ENCODE measurements around the gene USP53. TPM values are rescaled to one million over a fixed set of nuclear protein-coding genes. Genes with fewer than 3 reads are reported as not detected.

The USP53 gene
- total RNA-seq, 4 donors from 2014 or later: 68.1 to 116 (median 78.4) TPM

DNA sequence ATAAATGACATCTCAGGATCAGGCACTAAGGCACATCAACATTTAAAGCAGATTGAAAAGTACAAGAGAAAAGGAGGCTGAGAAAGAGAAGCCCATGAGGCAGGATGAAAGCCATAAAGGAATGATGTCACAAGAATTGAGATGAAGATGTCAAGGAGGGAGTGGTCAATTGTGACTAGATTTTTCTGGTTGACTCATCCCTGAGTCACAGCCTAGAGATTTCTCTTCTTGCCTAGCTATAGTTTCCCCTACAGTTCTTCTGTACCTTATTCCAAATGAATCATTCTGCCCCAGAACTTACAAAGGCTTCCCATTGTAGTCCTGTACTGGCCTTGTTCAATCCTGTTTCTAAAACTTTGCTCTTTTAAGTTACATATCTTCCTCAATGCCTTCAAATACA, 3.4 kb upstream of the USP53 start:
- no peaks in the 10 kb centered on the region for H3K36me3 ChIP-seq
- TF ChIP-seq POLR2AphosphoS5 (IDR thresholded peaks at IDR 0.05) (peak in 1 of 2 donors; percentile 65), EP300 (IDR thresholded peaks at IDR 0.05) (no peak)
- H3K27me3 ChIP-seq: no peaks in the 10 kb centered on the region
- H3K9me3 ChIP-seq: no peaks in the 10 kb centered on the region
- H3K4me1 ChIP-seq: peaks cover 35 to 43% (median 37%) of the 10 kb centered on the region in 4 donors
- peak overlapping the region; percentile 7 to 35 (median 26) for H3K27ac ChIP-seq (replicated peaks in 1 of 4)
- no peak overlapping the region for H3K4me3 ChIP-seq
- DNase-seq (ENCODE audit: extremely low spot score): no peak
- intact Hi-C loops (cut with DNase I): no loop called here

DNA sequence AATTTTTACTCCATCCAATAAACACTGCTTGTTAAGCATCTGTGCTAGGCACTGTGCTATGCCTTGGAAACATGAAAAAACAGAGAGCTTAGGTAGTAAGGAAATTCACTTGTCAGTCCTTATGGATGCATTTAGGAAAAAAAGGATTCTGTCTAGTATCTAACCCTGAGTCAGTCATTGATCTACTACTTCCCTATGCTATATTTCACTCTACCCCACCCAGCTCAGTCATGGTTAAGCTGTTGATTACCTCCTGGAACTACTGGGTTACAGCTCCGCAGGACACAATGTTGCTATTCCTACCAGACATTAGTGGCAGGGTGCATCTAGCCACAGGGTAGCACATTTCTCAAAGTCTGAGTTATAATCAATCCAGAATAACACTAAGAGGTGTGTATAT, 2.9 kb upstream of the USP53 start:
- no peaks in the 10 kb centered on the region for H3K36me3 ChIP-seq
- H3K4me1 ChIP-seq: peaks cover 30 to 38% (median 34%) of the 10 kb centered on the region in 4 donors

DNA sequence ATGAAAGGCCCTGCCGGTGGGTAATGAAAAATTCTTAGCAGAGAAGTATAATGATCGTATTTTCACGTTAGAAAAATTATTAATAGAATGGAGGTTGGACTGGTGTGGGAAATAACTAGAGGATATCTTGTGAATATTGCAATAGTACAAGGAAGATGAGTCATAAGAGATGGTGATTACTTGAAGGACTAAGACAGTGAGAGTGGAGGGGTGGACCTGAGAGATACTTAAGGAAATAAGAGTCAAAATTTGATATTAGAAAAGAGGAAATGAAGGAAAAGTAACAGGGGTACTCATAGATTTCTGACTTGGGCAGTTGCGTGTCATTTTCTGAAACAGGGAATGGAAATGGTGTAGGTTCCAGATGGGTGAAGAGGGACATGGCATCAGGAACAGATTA, 1.7 kb upstream of the USP53 start:
- Histone ChIP-seq H3K4me1 (peaks cover 25 to 37% (median 32%) of the 10 kb centered on the region in 4 donors), H3K27ac (replicated peaks in 1 of 4) (peak overlapping the region in 1 of 4 donors; percentile 96), H3K9me3 (no peaks in the 10 kb centered on the region), H3K27me3 (no peaks in the 10 kb centered on the region), H3K36me3 (peaks cover 0 to 3% (median 0%) of the 10 kb centered on the region in 4 donors), H3K4me3 (no peak overlapping the region)
- TF ChIP-seq POLR2AphosphoS5 (IDR thresholded peaks at IDR 0.05) (no peak), POLR2A (IDR thresholded peaks at IDR 0.05; ENCODE audit: low read depth) (no peak), EP300 (IDR thresholded peaks at IDR 0.05) (no peak)
- TF ChIP-seq, protein P1, sequence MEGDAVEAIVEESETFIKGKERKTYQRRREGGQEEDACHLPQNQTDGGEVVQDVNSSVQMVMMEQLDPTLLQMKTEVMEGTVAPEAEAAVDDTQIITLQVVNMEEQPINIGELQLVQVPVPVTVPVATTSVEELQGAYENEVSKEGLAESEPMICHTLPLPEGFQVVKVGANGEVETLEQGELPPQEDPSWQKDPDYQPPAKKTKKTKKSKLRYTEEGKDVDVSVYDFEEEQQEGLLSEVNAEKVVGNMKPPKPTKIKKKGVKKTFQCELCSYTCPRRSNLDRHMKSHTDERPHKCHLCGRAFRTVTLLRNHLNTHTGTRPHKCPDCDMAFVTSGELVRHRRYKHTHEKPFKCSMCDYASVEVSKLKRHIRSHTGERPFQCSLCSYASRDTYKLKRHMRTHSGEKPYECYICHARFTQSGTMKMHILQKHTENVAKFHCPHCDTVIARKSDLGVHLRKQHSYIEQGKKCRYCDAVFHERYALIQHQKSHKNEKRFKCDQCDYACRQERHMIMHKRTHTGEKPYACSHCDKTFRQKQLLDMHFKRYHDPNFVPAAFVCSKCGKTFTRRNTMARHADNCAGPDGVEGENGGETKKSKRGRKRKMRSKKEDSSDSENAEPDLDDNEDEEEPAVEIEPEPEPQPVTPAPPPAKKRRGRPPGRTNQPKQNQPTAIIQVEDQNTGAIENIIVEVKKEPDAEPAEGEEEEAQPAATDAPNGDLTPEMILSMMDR (IDR thresholded peaks at IDR 0.05): no peak
- intact Hi-C loops (cut with DNase I): loop anchor here (5.0 kb wide), 2 partner anchors 108 to 168 kb away; no protein-coding TSS in a partner anchor
- DNase-seq (ENCODE audit: extremely low spot score): no peak
- WGBS: 80% methylated on average over 4 of the region's 4 CpGs

More for the DNA sequence above, 2.9 kb upstream of the USP53 start:
- no peak for DNase-seq (ENCODE audit: extremely low spot score)
- intact Hi-C loops (cut with DNase I): no loop called here
- H3K27ac ChIP-seq (replicated peaks in 1 of 4): peak overlapping the region in 3 of 4 donors; percentile 25 to 35 (median 26)
- TF ChIP-seq POLR2A (IDR thresholded peaks at IDR 0.05; ENCODE audit: low read depth) (no peak), EP300 (IDR thresholded peaks at IDR 0.05) (no peak), POLR2AphosphoS5 (IDR thresholded peaks at IDR 0.05) (no peak)
- TF ChIP-seq, protein P1 (IDR thresholded peaks at IDR 0.05): no peak
- whole genome bisulfite sequencing: 100% methylated on average over 1 of the region's 1 CpG
- no peaks in the 10 kb centered on the region for H3K9me3 ChIP-seq
- H3K4me3 ChIP-seq: no peak overlapping the region
- H3K27me3 ChIP-seq: no peaks in the 10 kb centered on the region

DNA sequence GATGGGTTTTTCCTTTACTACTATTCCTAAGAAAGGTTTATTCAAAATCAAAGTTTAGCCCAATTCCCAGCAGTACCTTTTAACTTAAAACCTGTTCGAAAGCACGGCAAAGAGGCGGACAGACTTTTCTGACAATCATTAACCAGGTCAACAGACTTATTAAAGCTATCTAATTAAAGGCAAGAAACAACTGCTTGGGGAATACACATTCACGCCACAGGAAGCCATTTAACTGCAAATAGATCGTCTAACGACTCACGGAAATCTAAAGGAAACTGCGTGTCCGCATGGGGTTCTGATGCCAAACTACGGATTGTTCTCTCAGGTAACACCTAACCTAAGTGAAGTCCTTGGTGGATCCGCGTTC, 663 bp upstream of the USP53 start:
- Histone ChIP-seq H3K4me3 (peak overlapping the region; percentile 76 to 95 (median 84)), H3K9me3 (no peaks in the 10 kb centered on the region), H3K27me3 (no peaks in the 10 kb centered on the region), H3K4me1 (peaks cover 14 to 35% (median 32%) of the 10 kb centered on the region in 4 donors), H3K27ac (replicated peaks in 1 of 4) (peak overlapping the region; percentile 93 to 99 (median 97)), H3K36me3 (peaks cover 0 to 8% (median under 1%) of the 10 kb centered on the region in 4 donors)
- no peak for TF ChIP-seq EP300 (IDR thresholded peaks at IDR 0.05)
- TF ChIP-seq, protein P1 (IDR thresholded peaks at IDR 0.05): no peak
- no peak for TF ChIP-seq POLR2A (IDR thresholded peaks at IDR 0.05; ENCODE audit: low read depth)
- TF ChIP-seq POLR2AphosphoS5 (IDR thresholded peaks at IDR 0.05): no peak
- intact Hi-C loops (cut with DNase I): loop anchor here (5.0 kb wide), 2 partner anchors 110 to 170 kb away; no protein-coding TSS in a partner anchor
- WGBS: 2% methylated on average over 12 of the region's 12 CpGs
- DNase-seq (ENCODE audit: extremely low spot score): no peak

DNA sequence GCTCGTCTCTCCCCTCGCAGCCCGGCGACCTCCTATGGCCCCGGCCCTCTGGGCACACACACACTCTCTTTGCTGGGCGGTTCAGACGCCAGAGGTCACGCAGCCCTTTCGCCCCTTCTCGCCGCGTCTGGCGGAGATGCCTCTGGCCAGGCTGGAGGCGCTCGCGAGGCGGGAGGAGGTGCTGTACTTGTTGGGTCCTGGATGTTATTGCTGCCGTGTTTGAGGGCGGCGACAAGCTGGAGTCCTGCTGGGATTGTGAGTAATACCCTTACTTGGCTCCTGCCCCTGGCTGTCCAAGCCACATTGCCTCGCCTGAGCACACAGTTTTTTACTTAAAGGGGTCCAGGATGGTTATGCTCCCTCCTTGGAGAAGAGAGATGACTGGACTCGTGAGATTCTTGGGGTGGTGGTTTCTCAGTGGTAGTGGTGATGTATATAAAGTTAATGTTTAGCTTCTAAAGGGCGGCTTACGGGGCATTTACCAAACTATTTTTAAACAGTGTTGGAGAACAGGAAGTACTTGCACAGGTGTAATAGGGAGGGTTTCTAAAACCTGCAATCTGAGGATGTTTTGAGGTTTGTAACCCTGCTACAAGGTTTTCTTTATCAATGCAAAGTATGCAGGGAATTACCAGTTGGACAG, 572 bp downstream of the USP53 start:
- intact Hi-C loops (cut with DNase I): loop anchor here (5.0 kb wide), 2 partner anchors 111 to 171 kb away; no protein-coding TSS in a partner anchor
- Histone ChIP-seq H3K27me3 (no peaks in the 10 kb centered on the region), H3K36me3 (peaks cover 7 to 19% (median 11%) of the 10 kb centered on the region in 4 donors), H3K4me3 (peak overlapping the region; percentile 76 to 95 (median 84)), H3K4me1 (peaks cover 5 to 40% (median 36%) of the 10 kb centered on the region in 4 donors), H3K27ac (replicated peaks in 1 of 4) (peak overlapping the region; percentile 93 to 99 (median 97)), H3K9me3 (no peaks in the 10 kb centered on the region)
- TF ChIP-seq EP300 (IDR thresholded peaks at IDR 0.05) (no peak), POLR2AphosphoS5 (IDR thresholded peaks at IDR 0.05) (peak; percentile 61 to 75), POLR2A (IDR thresholded peaks at IDR 0.05; ENCODE audit: low read depth) (no peak)
- TF ChIP-seq, protein P1 (IDR thresholded peaks at IDR 0.05): peak in 1 of 3 experiments; percentile 23
- WGBS: 4% methylated on average over 4 of the region's 24 CpGs
- peak; percentile 96 for DNase-seq (ENCODE audit: extremely low spot score)
